Ectodermal cell (in vitro differentiated cells): ENCODE data around the gene DNAH1.

Experiments
- H3K27ac ChIP-seq: 2 replicates; pipeline ENCODE4 v1.7.0; 2013; ENCODE audit warnings: mild to moderate bottlenecking, low read depth, low read length; ENCODE audit not compliant: insufficient read depth, poor library complexity, severe bottlenecking
- H3K27me3 ChIP-seq: 2 replicates; pipeline ENCODE4 v1.7.0; 2013; ENCODE audit warnings: mild to moderate bottlenecking, low read length; ENCODE audit not compliant: insufficient read depth, control insufficient read depth, poor library complexity, severe bottlenecking
- H3K36me3 ChIP-seq: one replicate; pipeline ENCODE4 v1.7.0; 2013; ENCODE audit warnings: low read length; ENCODE audit not compliant: control insufficient read depth, insufficient read depth
- H3K4me1 ChIP-seq: one replicate; pipeline ENCODE4 v1.7.0; 2013; ENCODE audit warnings: low read length; ENCODE audit not compliant: control insufficient read depth, insufficient read depth
- H3K4me3 ChIP-seq: 2 replicates; pipeline ENCODE4 v1.7.0; 2013; ENCODE audit warnings: low read depth, low read length, control low read depth; ENCODE audit not compliant: insufficient read depth
- H3K9me3 ChIP-seq: 2 replicates; pipeline ENCODE4 v1.7.0; 2013; ENCODE audit warnings: mild to moderate bottlenecking, low read length, moderate library complexity; ENCODE audit not compliant: control insufficient read depth
- WGBS, 2 experiments: methylation state at CpG; one replicate each; pipeline ENCODE4 v1.1.7; 2013; ENCODE audit warnings: missing lambda C conversion rate in 2 of 2; 5-methylcytosine and 5-hydroxymethylcytosine counted together

DNAH1 gene

GRCh38 chr3:52396011-52396906, 80.1 kb downstream of the DNAH1 start:
- WGBS, 2 experiments = 90 to 92% methylated on average over 25 of the region's 25 CpGs
- no peaks in the 10 kb centered on the region for H3K36me3 ChIP-seq
- H3K27ac ChIP-seq = no peak overlapping the region
- no peaks in the 10 kb centered on the region for H3K27me3 ChIP-seq
- no peak overlapping the region for H3K4me3 ChIP-seq
- H3K4me1 ChIP-seq = no peaks in the 10 kb centered on the region
- H3K9me3 ChIP-seq = no peaks in the 10 kb centered on the region

- H3K27me3 ChIP-seq = no peaks in the 10 kb centered on the region
- H3K9me3 ChIP-seq = no peaks in the 10 kb centered on the region
- H3K36me3 ChIP-seq = peaks cover under 1% of the 10 kb centered on the region
- WGBS, 2 experiments = 88 to 90% methylated on average over 10 of the region's 10 CpGs
- H3K27ac ChIP-seq = no peak overlapping the region
- H3K4me3 ChIP-seq = no peak overlapping the region
- H3K4me1 ChIP-seq = no peaks in the 10 kb centered on the region
Measured at GRCh38 chr3:52396907-52397591, 80.9 kb downstream of the DNAH1 start.

- Histone ChIP-seq H3K36me3 (peaks cover 7% of the 10 kb centered on the region), H3K4me3 (no peak overlapping the region), H3K4me1 (no peaks in the 10 kb centered on the region), H3K27me3 (no peaks in the 10 kb centered on the region), H3K9me3 (no peaks in the 10 kb centered on the region), H3K27ac (no peak overlapping the region)
- 82 to 87% methylated on average over 13 of the region's 13 CpGs for WGBS, 2 experiments
Measured at GRCh38 chr3:52397676-52398399, 81.7 kb downstream of the DNAH1 start.

- 89 to 91% methylated on average over 5 of the region's 5 CpGs for WGBS, 2 experiments
- H3K9me3 ChIP-seq = no peaks in the 10 kb centered on the region
Measured at GRCh38 chr3:52398670-52399081, 82.6 kb downstream of the DNAH1 start.

GRCh38 chr3:52399131-52399530, 83.0 kb downstream of the DNAH1 start:
- H3K27ac ChIP-seq = no peak overlapping the region
- no peak overlapping the region for H3K4me3 ChIP-seq
- H3K9me3 ChIP-seq = no peaks in the 10 kb centered on the region
- no peaks in the 10 kb centered on the region for H3K27me3 ChIP-seq
- WGBS, 2 experiments = 92 to 95% methylated on average over 4 of the region's 4 CpGs
- no peaks in the 10 kb centered on the region for H3K4me1 ChIP-seq
- peaks cover 19% of the 10 kb centered on the region for H3K36me3 ChIP-seq

More at GRCh38 chr3:52398670-52399081, 82.6 kb downstream of the DNAH1 start:
- no peak overlapping the region for H3K4me3 ChIP-seq
- no peaks in the 10 kb centered on the region for H3K4me1 ChIP-seq
- peaks cover 15% of the 10 kb centered on the region for H3K36me3 ChIP-seq
- H3K27ac ChIP-seq = no peak overlapping the region
- no peaks in the 10 kb centered on the region for H3K27me3 ChIP-seq

- no peaks in the 10 kb centered on the region for H3K9me3 ChIP-seq
- H3K36me3 ChIP-seq = peaks cover 19% of the 10 kb centered on the region
- H3K27ac ChIP-seq = no peak overlapping the region
- WGBS, 2 experiments = 93 to 94% methylated on average over 6 of the region's 6 CpGs
- no peak overlapping the region for H3K4me3 ChIP-seq
- H3K27me3 ChIP-seq = no peaks in the 10 kb centered on the region
- H3K4me1 ChIP-seq = no peaks in the 10 kb centered on the region
Measured at GRCh38 chr3:52399593-52399992, 83.5 kb downstream of the DNAH1 start.

GRCh38 chr3:52400275-52400793, 84.2 kb downstream of the DNAH1 start:
- Histone ChIP-seq H3K4me3 (no peak overlapping the region), H3K36me3 (peaks cover 20% of the 10 kb centered on the region), H3K4me1 (no peaks in the 10 kb centered on the region), H3K27ac (no peak overlapping the region), H3K27me3 (no peaks in the 10 kb centered on the region), H3K9me3 (no peaks in the 10 kb centered on the region)
- 94% methylated on average over 10 of the region's 10 CpGs for WGBS, 2 experiments

- WGBS, 2 experiments = 84 to 96% methylated on average over 1 of the region's 1 CpG
- Histone ChIP-seq H3K36me3 (peaks cover 27% of the 10 kb centered on the region), H3K9me3 (no peaks in the 10 kb centered on the region), H3K4me1 (no peaks in the 10 kb centered on the region), H3K27ac (no peak overlapping the region), H3K27me3 (no peaks in the 10 kb centered on the region), H3K4me3 (no peak overlapping the region)
Measured at GRCh38 chr3:52401021-52401420, 84.9 kb downstream of the DNAH1 start.

- peaks cover 32% of the 10 kb centered on the region for H3K36me3 ChIP-seq
- no peak overlapping the region for H3K4me3 ChIP-seq
- 96 to 100% methylated on average over 1 of the region's 1 CpG for WGBS, 2 experiments
- no peak overlapping the region for H3K27ac ChIP-seq
- H3K9me3 ChIP-seq = no peaks in the 10 kb centered on the region
- no peaks in the 10 kb centered on the region for H3K4me1 ChIP-seq
- no peaks in the 10 kb centered on the region for H3K27me3 ChIP-seq
Measured at GRCh38 chr3:52401551-52401950, 85.4 kb downstream of the DNAH1 start.
